DND-41 (cell line): ENCODE data around the gene NUCB1.

Experiments
- ATAC-seq: fragments of 200-7000 bp; cut with Tn5 transposase; 3 replicates; pipeline ENCODE4 v1.9.1; 2021; ENCODE audit warnings: low read depth; ENCODE audit not compliant: insufficient read depth
- DNase-seq: peaks from one replicate; pipeline ENCODE4 v3.0.0-alpha.2; 2020
- H2AFZ ChIP-seq: 2 replicates; pipeline ENCODE4 v1.6.0; 2012; ENCODE audit warnings: low read depth, low read length
- H3K27ac ChIP-seq: 2 replicates; pipeline ENCODE4 v1.5.1; 2012; ENCODE audit warnings: low read length, inconsistent platforms
- H3K27me3 ChIP-seq: fragments of 200-600 bp; sonication (generic); 2 replicates; pipeline ENCODE4 v1.6.0; 2012; ENCODE audit warnings: low read length, mild to moderate bottlenecking, inconsistent platforms; ENCODE audit not compliant: insufficient read depth, poor library complexity
- H3K36me3 ChIP-seq: 2 replicates; pipeline ENCODE4 v1.5.1; 2012; ENCODE audit warnings: low read length, inconsistent platforms; ENCODE audit not compliant: insufficient read depth
- H3K4me1 ChIP-seq: 2 replicates; pipeline ENCODE4 v1.5.1; 2012; ENCODE audit warnings: mild to moderate bottlenecking, low read length; ENCODE audit not compliant: insufficient read depth
- H3K4me2 ChIP-seq: 2 replicates; pipeline ENCODE4 v1.6.0; 2012; ENCODE audit warnings: mild to moderate bottlenecking, moderate library complexity, low read length, inconsistent platforms; ENCODE audit not compliant: insufficient read depth
- H3K4me3 ChIP-seq, 2 experiments: fragments of 200-600 bp in 1 of 2; shearing (Covaris generic) in 1 of 2; 2 replicates each; pipeline ENCODE4 v1.5.1; 2012 to 2016; ENCODE audit warnings: inconsistent platforms in 2 of 2, low read length in 2 of 2, mild to moderate bottlenecking in 2 of 2, low read depth in 1 of 2, moderate library complexity in 1 of 2
- H3K79me2 ChIP-seq: 2 replicates; pipeline ENCODE4 v1.6.0; 2012; ENCODE audit warnings: low read length, inconsistent platforms; ENCODE audit not compliant: insufficient read depth
- H3K9ac ChIP-seq: 2 replicates; pipeline ENCODE4 v1.6.0; 2012; ENCODE audit warnings: low read depth, mild to moderate bottlenecking, inconsistent platforms, low read length, moderate library complexity
- H3K9me3 ChIP-seq: 2 replicates; pipeline ENCODE4 v1.5.1; 2012; ENCODE audit warnings: low read length, moderate library complexity, mild to moderate bottlenecking, inconsistent platforms; ENCODE audit not compliant: insufficient read depth, severe bottlenecking
- H4K20me1 ChIP-seq: 2 replicates; pipeline ENCODE4 v1.6.0; 2012; ENCODE audit warnings: low read length; ENCODE audit not compliant: insufficient read depth
- CTCF ChIP-seq: IDR thresholded peaks from 2 replicates; pipeline ENCODE4 v1.5.1; 2012; ENCODE audit warnings: borderline replicate concordance, low read length, moderate library complexity, mild to moderate bottlenecking; ENCODE audit not compliant: poor library complexity, severe bottlenecking; ENCODE audit errors: extremely low read depth
- EZH2 ChIP-seq: IDR thresholded peaks from 3 replicates; pipeline ENCODE4 v1.6.1; 2012; ENCODE audit warnings: borderline replicate concordance, low read depth, mild to moderate bottlenecking, moderate library complexity, low read length, inconsistent platforms; ENCODE audit not compliant: severe bottlenecking

NUCB1 gene

GRCh38 chr19:48934837-48935236 lies 34.7 kb downstream of the NUCB1 start:
- H3K4me2 ChIP-seq = no peak overlapping the region
- no peaks in the 10 kb centered on the region for H4K20me1 ChIP-seq
- no peaks in the 10 kb centered on the region for H3K79me2 ChIP-seq
- H3K4me3 ChIP-seq = no peak overlapping the region
- peaks cover 8% of the 10 kb centered on the region for H3K4me1 ChIP-seq
- H3K9me3 ChIP-seq = no peaks in the 10 kb centered on the region
- peaks cover 17% of the 10 kb centered on the region for H3K27me3 ChIP-seq
- no peak for TF ChIP-seq EZH2
- TF ChIP-seq CTCF = no peak
- H3K36me3 ChIP-seq = no peaks in the 10 kb centered on the region
- ATAC-seq (no peak), DNase-seq (no peak)
- no peak overlapping the region for H3K9ac ChIP-seq
- H2AFZ ChIP-seq = no peak overlapping the region
- H3K27ac ChIP-seq = no peak overlapping the region

- no peak for DNase-seq
- ATAC-seq = no peak
These were observed 35.8 kb downstream of the NUCB1 start for GRCh38 chr19:48935864-48936263.

GRCh38 chr19:48938256-48938655 lies 38.1 kb downstream of the NUCB1 start:
- Histone ChIP-seq H3K9me3 (no peaks in the 10 kb centered on the region), H3K4me1 (peaks cover 6% of the 10 kb centered on the region), H3K4me2 (no peak overlapping the region), H3K9ac (no peak overlapping the region), H3K36me3 (no peaks in the 10 kb centered on the region), H3K27me3 (peaks cover 11% of the 10 kb centered on the region), H4K20me1 (no peaks in the 10 kb centered on the region), H3K79me2 (no peaks in the 10 kb centered on the region), H3K27ac (no peak overlapping the region), H2AFZ (no peak overlapping the region), H3K4me3 (no peak overlapping the region)
- ATAC-seq (no peak), DNase-seq (no peak)
- TF ChIP-seq EZH2 (no peak), CTCF (no peak)

More at GRCh38 chr19:48935864-48936263, 35.8 kb downstream of the NUCB1 start:
- Histone ChIP-seq H3K4me3 (no peak overlapping the region), H3K79me2 (no peaks in the 10 kb centered on the region), H4K20me1 (no peaks in the 10 kb centered on the region), H3K36me3 (no peaks in the 10 kb centered on the region), H3K4me1 (peaks cover 8% of the 10 kb centered on the region), H2AFZ (no peak overlapping the region), H3K4me2 (no peak overlapping the region), H3K9me3 (no peaks in the 10 kb centered on the region), H3K27ac (no peak overlapping the region), H3K9ac (no peak overlapping the region), H3K27me3 (peaks cover 17% of the 10 kb centered on the region)
- TF ChIP-seq CTCF (no peak), EZH2 (no peak)

GRCh38 chr19:48940902-48941301 lies 40.8 kb downstream of the NUCB1 start:
- ATAC-seq (no peak), DNase-seq (no peak)
- H3K36me3 ChIP-seq = no peaks in the 10 kb centered on the region
- H4K20me1 ChIP-seq = no peaks in the 10 kb centered on the region
- no peaks in the 10 kb centered on the region for H3K79me2 ChIP-seq
- H3K27ac ChIP-seq = no peak overlapping the region
- no peaks in the 10 kb centered on the region for H3K9me3 ChIP-seq
- no peak overlapping the region for H2AFZ ChIP-seq
- no peak for TF ChIP-seq EZH2
- TF ChIP-seq CTCF = no peak
- H3K4me1 ChIP-seq = no peaks in the 10 kb centered on the region
- no peak overlapping the region for H3K9ac ChIP-seq
- no peaks in the 10 kb centered on the region for H3K27me3 ChIP-seq
- no peak overlapping the region for H3K4me2 ChIP-seq
- no peak overlapping the region for H3K4me3 ChIP-seq
